Gastrocnemius medialis (tissue), 4 donors: ENCODE results near the gene XYLT2.

ENCODE experiments used
- CTCF ChIP-seq, 5 experiments: fragments of 450-650 bp in 3 of 5; fragments of 200-600 bp in 2 of 5; sonication (generic) in 2 of 5; IDR thresholded peaks in 4 of 5; conservative IDR thresholded peaks in 1 of 5; 1 replicate in 4 of 5; 2 replicates in 1 of 5; pipeline ENCODE4 v1.5.1; 2016 to 2019; ENCODE audit warnings: antibody characterized with exemption in 5 of 5, mild to moderate bottlenecking in 3 of 5, moderate library complexity in 3 of 5
- POLR2A ChIP-seq, 2 donors: fragments of 450-650 bp; IDR thresholded peaks; one replicate each; pipeline ENCODE4 v1.6.1; 2017; ENCODE audit warnings: antibody characterized with exemption in 2 of 2, mild to moderate bottlenecking in 2 of 2, moderate library complexity in 2 of 2

GRCh38 chr17:50393700-50394099 is 47.8 kb downstream of the XYLT2 start:
- TF ChIP-seq CTCF (IDR thresholded peaks at IDR 0.05 in 4 of 5, conservative IDR thresholded peaks at IDR 0.05 in 1 of 5) (no peak), POLR2A (IDR thresholded peaks at IDR 0.05) (no peak)
